Bronchial epithelial cell (primary cell): ENCODE data around the gene GABRB3. TPM values are rescaled to one million over a fixed set of nuclear protein-coding genes. Genes with fewer than 3 reads are reported as not detected.

ENCODE experiments used
- DNase-seq: peaks from one replicate; pipeline ENCODE4 v3.0.0-alpha.2; 2010; ENCODE audit warnings: low read depth
- FAIRE-seq: peaks from 2 replicates; lab custom pipeline; 2011; peaks lifted over from hg19 to GRCh38; lab: Jason Lieb, UNC
- H3K27me3 ChIP-seq: 2 replicates; pipeline ENCODE4 v1.5.1; 2011; ENCODE audit warnings: low read length; ENCODE audit not compliant: control insufficient read depth, insufficient read depth
- H3K36me3 ChIP-seq: 2 replicates; pipeline ENCODE4 v1.5.1; 2011; ENCODE audit warnings: low read length; ENCODE audit not compliant: control insufficient read depth, insufficient read depth
- H3K4me3 ChIP-seq: 2 replicates; pipeline ENCODE4 v1.5.1; 2011; ENCODE audit warnings: mild to moderate bottlenecking, low read depth, low read length, control low read depth
- CTCF ChIP-seq: IDR thresholded peaks from 2 replicates; pipeline ENCODE4 v1.5.1; 2011; ENCODE audit warnings: mild to moderate bottlenecking, moderate library complexity, low read length, control low read depth, inconsistent platforms; ENCODE audit not compliant: insufficient read depth, severe bottlenecking
- total RNA-seq: library from RNA; depleted of rRNA; stranded (reverse); fragments of >200 nt; gene quantifications from 2 replicates; pipeline ENCODE4 v1.2.1, GENCODE V29; 2014

GABRB3 gene
- total RNA-seq, 1 donor from 2014 or later = 1.1 TPM

- no peak for FAIRE-seq
- Histone ChIP-seq H3K4me3 (no peak overlapping the region), H3K27me3 (no peaks in the 10 kb centered on the region), H3K36me3 (no peaks in the 10 kb centered on the region)
- no peak for DNase-seq
- no peak for TF ChIP-seq CTCF
Observed at GRCh38 chr15:26614734-26615133, 158.1 kb downstream of the GABRB3 start.

GRCh38 chr15:26598704-26599103 is 174.2 kb downstream of the GABRB3 start:
- Histone ChIP-seq H3K4me3 (no peak overlapping the region), H3K27me3 (no peaks in the 10 kb centered on the region), H3K36me3 (no peaks in the 10 kb centered on the region)
- FAIRE-seq = no peak
- no peak for TF ChIP-seq CTCF
- no peak for DNase-seq

- Histone ChIP-seq H3K27me3 (no peaks in the 10 kb centered on the region), H3K36me3 (no peaks in the 10 kb centered on the region), H3K4me3 (no peak overlapping the region)
- DNase-seq (no peak), FAIRE-seq (no peak)
- no peak for TF ChIP-seq CTCF
Observed at GRCh38 chr15:26595611-26596010, 177.3 kb downstream of the GABRB3 start.

- H3K27me3 ChIP-seq = no peaks in the 10 kb centered on the region
- DNase-seq = no peak
- TF ChIP-seq CTCF = no peak
- no peaks in the 10 kb centered on the region for H3K36me3 ChIP-seq
- H3K4me3 ChIP-seq = no peak overlapping the region
- FAIRE-seq = no peak
Observed at GRCh38 chr15:26590676-26591075, 182.2 kb downstream of the GABRB3 start.

- no peak for TF ChIP-seq CTCF
- FAIRE-seq = no peak
- DNase-seq = no peak
- no peaks in the 10 kb centered on the region for H3K36me3 ChIP-seq
- H3K4me3 ChIP-seq = no peak overlapping the region
- H3K27me3 ChIP-seq = no peaks in the 10 kb centered on the region
Observed at GRCh38 chr15:26582840-26583239, 190.0 kb downstream of the GABRB3 start.

- Histone ChIP-seq H3K36me3 (no peaks in the 10 kb centered on the region), H3K27me3 (no peaks in the 10 kb centered on the region), H3K4me3 (no peak overlapping the region)
- no peak for TF ChIP-seq CTCF
- FAIRE-seq (peak; percentile 47), DNase-seq (peak; percentile 18)
Observed at GRCh38 chr15:26580943-26581342, 191.9 kb downstream of the GABRB3 start.
